ENCODE data around the gene DOCK1.
A peak's percentile ranks its signal among the peaks of the same experiment; 100 is the strongest.

- TF ChIP-seq CTCF (IDR thresholded peaks at IDR 0.05) (no peak), POLR2A (IDR thresholded peaks at IDR 0.05) (no peak), POLR2AphosphoS5 (IDR thresholded peaks at IDR 0.05) (peak; percentile 79)
Measured at GRCh38 chr10:127012769-127013152, 107.5 kb downstream of the DOCK1 start.
